ENCODE data around the gene HDAC4. TPM values are rescaled to one million over a fixed set of nuclear protein-coding genes. Genes with fewer than 3 reads are reported as not detected.

Gene HDAC4
- total RNA-seq, 1 experiment from 2014 or later, result 32.0 TPM

- no peak overlapping the region for H2BK120ac ChIP-seq (ENCODE audit: low read depth, low read length, poor library complexity, severe bottlenecking)
- no peak for DNase-seq
- no peak overlapping the region for H3K27ac ChIP-seq (ENCODE audit: insufficient read length, low read depth, low read length)
- no peak overlapping the region for H2BK5ac ChIP-seq (ENCODE audit: insufficient read length, low read length)
- no CpG with 5 or more reads among the region's 36 CpGs for WGBS (ENCODE audit: extremely low coverage, insufficient read length, low lambda C conversion rate)
- H2BK20ac ChIP-seq (ENCODE audit: low read depth, low read length, poor library complexity, severe bottlenecking), result no peak overlapping the region
- Mint-ChIP-seq H3K4me1 (peaks cover 35 to 38% of the 10 kb centered on the region in 2 experiments), H3K9me3 (no peaks in the 10 kb centered on the region), H3K27ac (peak overlapping the region; percentile 65 to 91 (median 72); a peak in 4 of 7 replicates), H3K27me3 (ENCODE audit: low read depth) (no peaks in the 10 kb centered on the region), H3K36me3 (ENCODE audit: insufficient read depth in 1 of 3, low read depth in 3 of 3) (peaks cover 6 to 7% (median 7%) of the 10 kb centered on the region in 3 experiments; a peak in 5 of 7 replicates), H3K4me3 (no peak overlapping the region; a peak in 1 of 5 replicates)
- H3K27me3 ChIP-seq (ENCODE audit: insufficient read depth, low read length), result no peaks in the 10 kb centered on the region
- H3K9ac ChIP-seq (ENCODE audit: extremely low read depth, insufficient read length, low read length), result no peak overlapping the region
- no peak overlapping the region for H3K4me2 ChIP-seq (ENCODE audit: insufficient read depth, insufficient read length, low read length)
- peaks cover 5% of the 10 kb centered on the region; the same call in 1 of the 2 replicates for H3K79me2 ChIP-seq (ENCODE audit: insufficient read depth, low read length)
- no peak overlapping the region for H4K8ac ChIP-seq (replicated peaks; ENCODE audit: insufficient read length, low read depth, low read length)
- no peak overlapping the region for H3K23ac ChIP-seq (ENCODE audit: insufficient read length, low read depth, low read length)
- H3K79me1 ChIP-seq (ENCODE audit: insufficient read depth, low read depth, low read length, poor library complexity, severe bottlenecking), result no peaks in the 10 kb centered on the region
- no peak for TF ChIP-seq CTCF (conservative IDR thresholded peaks at IDR 0.05)
- H3K9me3 ChIP-seq (ENCODE audit: control insufficient read depth, low read depth, low read length), result no peaks in the 10 kb centered on the region
- H4K20me1 ChIP-seq (ENCODE audit: control insufficient read depth, insufficient read depth, insufficient read length), result no peaks in the 10 kb centered on the region
- no peak overlapping the region for H4K5ac ChIP-seq (ENCODE audit: insufficient read length, low read depth, low read length)
- H3K56ac ChIP-seq (ENCODE audit: insufficient read length, low read depth, low read length), result no peak overlapping the region
- no peak overlapping the region for H3K4ac ChIP-seq (ENCODE audit: low read depth, low read length)
- no peak overlapping the region for H3K18ac ChIP-seq (ENCODE audit: insufficient read length, low read depth, low read length)
- no peak overlapping the region for H4K91ac ChIP-seq (ENCODE audit: insufficient read length, low read depth, low read length)
- no peak overlapping the region for H2BK15ac ChIP-seq (ENCODE audit: low read depth, low read length)
- H3T11ph ChIP-seq (ENCODE audit: low read length), result no peak overlapping the region
- no peak overlapping the region for H2BK12ac ChIP-seq (ENCODE audit: insufficient read length, low read depth, low read length)
- H3K14ac ChIP-seq (ENCODE audit: insufficient read depth, low read length), result no peak overlapping the region
- H3K23me2 ChIP-seq (ENCODE audit: insufficient read length, low read depth, low read length, poor library complexity, severe bottlenecking), result no peaks in the 10 kb centered on the region
- no peak overlapping the region for H2AFZ ChIP-seq (ENCODE audit: low read length)
- H3K4me1 ChIP-seq (ENCODE audit: insufficient read depth, low read length), result peaks cover 4% of the 10 kb centered on the region; the same call in 1 of the 2 replicates
- H2AK5ac ChIP-seq (ENCODE audit: insufficient read length, low read length), result no peak overlapping the region
Observed at GRCh38 chr2:239378021-239378917, 22.6 kb downstream of the HDAC4 start.
